ENCODE results near the gene PARVG.
A peak's percentile ranks its signal among the peaks of the same experiment; 100 is the strongest.

The PARVG gene

GRCh38 chr22:44155115-44155514 is 25.6 kb upstream of the PARVG start:
- no peak for DNase-seq

- DNase-seq = no peak
These were observed 22.7 kb upstream of the PARVG start for GRCh38 chr22:44157916-44158618.

- DNase-seq = no peak
These were observed 21.9 kb upstream of the PARVG start for GRCh38 chr22:44158816-44159215.

GRCh38 chr22:44159221-44159620 is 21.5 kb upstream of the PARVG start:
- DNase-seq = no peak

- DNase-seq = no peak
These were observed 20.9 kb upstream of the PARVG start for GRCh38 chr22:44159811-44160210.

- DNase-seq = peak in 1 of 4 experiments; percentile 33
These were observed 20.3 kb upstream of the PARVG start for GRCh38 chr22:44160421-44160820.

- no peak for DNase-seq
These were observed 19.1 kb upstream of the PARVG start for GRCh38 chr22:44161673-44162072.

GRCh38 chr22:44162960-44163359 is 17.8 kb upstream of the PARVG start:
- DNase-seq = no peak

GRCh38 chr22:44163536-44163935 is 17.2 kb upstream of the PARVG start:
- DNase-seq = no peak

- no peak for DNase-seq
These were observed 16.7 kb upstream of the PARVG start for GRCh38 chr22:44164031-44164430.

GRCh38 chr22:44165286-44165874 is 15.3 kb upstream of the PARVG start:
- no peak for DNase-seq

GRCh38 chr22:44166498-44167276 is 14.0 kb upstream of the PARVG start:
- DNase-seq = no peak

- DNase-seq = no peak
These were observed 13.2 kb upstream of the PARVG start for GRCh38 chr22:44167501-44167900.

- no peak for DNase-seq
These were observed 12.5 kb upstream of the PARVG start for GRCh38 chr22:44168206-44168605.

GRCh38 chr22:44170470-44170869 is 10.3 kb upstream of the PARVG start:
- DNase-seq = no peak

GRCh38 chr22:44171561-44171960 is 9.2 kb upstream of the PARVG start:
- DNase-seq = peak; percentile 81 to 94 (median 88)

- peak; percentile 97 to 99 (median 98) for DNase-seq
These were observed 8.2 kb upstream of the PARVG start for GRCh38 chr22:44172370-44173108.

- no peak for DNase-seq
These were observed 7.6 kb upstream of the PARVG start for GRCh38 chr22:44173154-44173553.

- no peak for DNase-seq
These were observed 5.0 kb upstream of the PARVG start for GRCh38 chr22:44175676-44176075.

GRCh38 chr22:44179196-44179988 is 1.3 kb upstream of the PARVG start:
- no peak for DNase-seq

GRCh38 chr22:44179989-44180705 is 578 bp upstream of the PARVG start:
- DNase-seq = peak; percentile 43 to 76 (median 68)

Data from suppressor macrophage (primary cell).